Activated T-helper 17 cell treated with anti-CD3 and anti-CD28 coated beads, Interleukin-2, amount 50 U/mL, for 72 hours (primary cell): ENCODE results near the gene KLF7. TPM values are rescaled to one million over a fixed set of nuclear protein-coding genes. Genes with fewer than 3 reads are reported as not detected.

Source experiments
- ATAC-seq: fragments of 150-1000 bp; cut with Tn5 transposase; replicated peaks from 2 replicates; pipeline ENCODE4 v1.10.0; 2021; ENCODE audit warnings: mild to moderate bottlenecking, moderate library complexity
- H3K27ac Mint-ChIP-seq: one replicate; pipeline ENCODE4 v1.8.0; 2022; ENCODE audit warnings: mixed read lengths
- H3K27me3 Mint-ChIP-seq: one replicate; pipeline ENCODE4 v1.8.0; 2022; ENCODE audit warnings: mixed read lengths
- H3K36me3 Mint-ChIP-seq: one replicate; pipeline ENCODE4 v1.8.0; 2022; ENCODE audit warnings: low read depth, mild to moderate bottlenecking, mixed read lengths
- H3K4me1 Mint-ChIP-seq: one replicate; pipeline ENCODE4 v1.8.0; 2022; ENCODE audit warnings: mixed read lengths
- H3K4me3 Mint-ChIP-seq: one replicate; pipeline ENCODE4 v1.8.0; 2022; ENCODE audit warnings: mild to moderate bottlenecking, mixed read lengths
- H3K9me3 Mint-ChIP-seq: one replicate; pipeline ENCODE4 v1.8.0; 2022; ENCODE audit warnings: mixed read lengths
- total RNA-seq, 2 donors: library from RNA; stranded (reverse); gene quantifications; one replicate each; pipeline ENCODE4 v1.2.3, GENCODE V29; 2022

Gene KLF7
- total RNA-seq: 10 to 100 TPM; 32.8 to 40.6 TPM

DNA sequence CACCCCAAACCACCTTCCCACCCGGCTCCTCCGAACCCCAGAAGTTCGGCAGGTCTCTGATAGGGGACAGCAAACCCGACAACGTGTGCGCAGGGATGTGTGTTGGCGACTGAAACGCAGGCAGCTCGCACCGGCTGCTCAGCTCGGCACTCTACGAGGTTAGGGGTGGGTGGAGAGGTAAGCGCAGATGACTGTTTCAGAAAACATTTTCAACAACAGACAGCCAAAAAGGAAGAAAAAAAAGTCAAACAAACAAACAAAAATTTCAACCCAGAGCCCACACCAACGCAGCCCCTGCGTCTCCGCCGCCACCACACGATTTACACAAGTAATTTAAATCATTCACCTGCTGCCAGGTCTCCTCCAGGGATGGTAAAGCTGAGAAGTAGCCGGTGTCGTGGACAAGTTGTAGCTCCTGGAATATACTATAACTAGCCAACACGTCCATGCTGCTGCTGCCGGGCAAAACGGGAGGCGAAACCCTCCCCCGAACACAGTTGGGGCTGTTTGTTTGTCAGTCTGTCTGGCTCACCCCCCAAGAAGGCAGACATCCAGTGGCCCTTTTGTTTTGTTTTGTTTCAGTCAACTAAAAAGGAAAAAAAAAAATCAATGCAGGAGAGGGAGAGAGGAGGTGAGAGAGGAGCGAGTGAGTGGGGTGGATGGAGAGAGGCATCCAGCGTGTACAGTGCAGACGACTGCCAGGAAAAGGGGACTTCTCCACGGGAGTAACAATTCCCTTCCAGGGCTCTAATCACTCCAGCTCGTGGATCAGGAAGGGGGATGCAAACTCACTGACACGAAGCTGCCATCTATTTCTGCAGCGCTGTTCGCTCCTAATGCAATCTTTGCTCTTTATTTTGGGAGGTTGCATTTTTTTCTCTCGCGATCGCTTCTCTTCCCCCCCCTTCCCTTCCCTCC lies at the start of gene KLF7:
Gene KLF7 (minus strand): TSS at position 828 of the 918 bp plus-strand sequence. CDS start 380 bp downstream, at position 448.
- Mint-ChIP-seq H3K9me3 (no peaks in the 10 kb centered on the region), H3K27me3 (peaks cover 4% of the 10 kb centered on the region), H3K4me3 (peak within 1 kb of the TSS; percentile 95), H3K36me3 (peaks cover 46% of the 10 kb centered on the region), H3K4me1 (peaks cover 27% of the 10 kb centered on the region), H3K27ac (peak within 1 kb of the TSS; percentile 95)
- ATAC-seq: peak; percentile 20

DNA sequence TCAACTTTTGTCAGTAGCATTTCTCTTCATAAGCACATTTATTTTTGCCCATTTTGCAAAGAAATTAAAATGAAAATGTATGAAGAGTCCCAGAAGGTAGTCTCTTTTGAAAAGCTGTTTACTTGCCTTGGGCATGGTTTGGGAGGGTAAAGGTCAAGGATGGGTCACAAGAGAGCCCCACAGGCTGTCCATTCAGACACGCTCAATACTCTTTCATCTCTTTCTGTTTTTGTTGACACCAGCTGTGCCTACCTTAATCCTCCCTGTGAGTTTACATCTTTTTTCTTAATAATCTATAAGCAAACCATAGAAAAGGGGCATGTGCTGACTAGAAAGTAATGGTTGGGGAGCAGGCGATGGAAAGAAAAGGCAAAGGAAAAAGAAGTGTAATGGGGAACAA lies 49.6 kb upstream of the KLF7 start:
- no peaks in the 10 kb centered on the region for H3K4me1 Mint-ChIP-seq
- peaks cover 3% of the 10 kb centered on the region for H3K27me3 Mint-ChIP-seq
- no peak overlapping the region for H3K27ac Mint-ChIP-seq
- H3K9me3 Mint-ChIP-seq: peaks cover 4% of the 10 kb centered on the region
- no peak for ATAC-seq
- H3K4me3 Mint-ChIP-seq: no peak overlapping the region
- H3K36me3 Mint-ChIP-seq: no peaks in the 10 kb centered on the region

DNA sequence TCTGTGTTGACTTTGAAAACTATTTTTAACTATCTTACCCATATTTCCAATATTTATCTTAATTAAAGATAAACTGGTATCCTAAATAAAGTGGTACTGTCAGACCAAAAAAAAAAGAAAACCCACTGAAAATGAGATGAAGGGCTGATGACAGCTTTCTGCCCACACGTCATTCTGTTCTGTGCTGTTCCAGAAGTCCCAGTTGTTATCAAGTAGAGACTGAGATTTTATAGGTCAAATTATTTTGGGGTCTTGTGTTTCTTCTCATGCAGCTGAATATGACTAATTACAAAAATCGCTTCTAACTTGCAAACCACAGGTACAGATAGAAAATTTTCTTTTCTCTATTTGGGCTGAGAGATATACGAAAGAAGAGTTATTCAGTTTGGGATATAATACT lies 48.7 kb upstream of the KLF7 start:
- ATAC-seq: peak; percentile 19
- H3K4me1 Mint-ChIP-seq: no peaks in the 10 kb centered on the region
- H3K36me3 Mint-ChIP-seq: no peaks in the 10 kb centered on the region
- H3K9me3 Mint-ChIP-seq: peaks cover 4% of the 10 kb centered on the region
- H3K4me3 Mint-ChIP-seq: no peak overlapping the region
- no peak overlapping the region for H3K27ac Mint-ChIP-seq
- H3K27me3 Mint-ChIP-seq: peaks cover 3% of the 10 kb centered on the region

DNA sequence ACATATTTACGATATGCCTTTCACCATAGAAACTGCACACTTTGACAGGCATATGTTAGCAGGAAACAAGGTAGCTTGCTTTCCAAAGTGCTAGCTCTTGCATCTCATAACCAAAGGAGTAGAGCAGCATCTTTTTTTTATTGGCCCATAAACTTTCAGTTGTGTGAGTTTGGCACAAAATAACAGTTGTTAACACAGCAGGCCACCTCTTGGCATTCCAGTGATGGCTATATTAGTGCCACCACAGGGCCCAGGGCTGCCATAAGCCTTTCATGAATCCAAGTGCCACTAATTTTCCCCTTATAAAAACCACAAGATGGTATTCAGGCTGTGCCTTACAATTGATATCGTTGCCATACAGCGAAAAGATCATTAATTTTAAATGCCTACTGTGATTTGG lies 40.3 kb upstream of the KLF7 start:
- Mint-ChIP-seq H3K36me3 (no peaks in the 10 kb centered on the region), H3K9me3 (no peaks in the 10 kb centered on the region), H3K4me3 (no peak overlapping the region), H3K27ac (no peak overlapping the region), H3K27me3 (no peaks in the 10 kb centered on the region), H3K4me1 (no peaks in the 10 kb centered on the region)
- ATAC-seq: no peak

DNA sequence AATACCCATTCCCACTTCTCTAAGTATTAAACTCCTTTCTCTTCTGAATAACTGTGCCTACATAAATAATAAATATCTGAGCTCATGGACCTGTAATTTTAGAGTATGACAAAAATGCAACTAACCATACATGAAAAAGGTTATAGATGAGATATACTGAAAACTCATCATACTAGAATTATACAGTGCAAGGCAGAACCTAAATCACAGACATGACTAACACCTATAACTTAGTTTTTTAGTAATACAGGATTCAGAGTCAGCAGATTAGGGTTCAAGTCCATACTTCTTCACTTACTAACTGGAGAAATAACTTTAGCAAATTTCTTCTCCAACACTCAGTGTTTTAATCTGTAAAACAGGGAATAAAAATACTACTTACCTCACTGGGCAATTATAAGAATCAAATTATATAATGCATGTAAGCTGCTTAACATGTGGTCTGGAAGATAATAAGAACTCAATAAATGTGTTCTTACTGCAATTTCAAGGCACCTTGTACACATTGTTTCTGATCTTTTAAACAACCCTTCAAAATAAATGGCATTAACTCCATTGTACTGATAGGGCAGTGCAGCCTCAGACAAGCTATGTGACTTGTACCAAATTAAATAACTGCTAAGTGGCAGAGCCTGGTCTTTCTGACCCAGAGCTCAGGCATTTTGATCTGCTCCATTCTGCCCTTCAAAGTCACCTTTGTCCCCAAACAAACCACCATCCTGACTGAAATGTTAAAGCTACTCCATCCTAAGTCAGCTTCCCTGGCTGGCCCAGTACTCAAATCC lies 39.6 kb upstream of the KLF7 start:
- Mint-ChIP-seq H3K36me3 (no peaks in the 10 kb centered on the region), H3K27me3 (no peaks in the 10 kb centered on the region), H3K27ac (no peak overlapping the region), H3K4me1 (no peaks in the 10 kb centered on the region), H3K9me3 (no peaks in the 10 kb centered on the region), H3K4me3 (no peak overlapping the region)
- ATAC-seq: peak; percentile 59

DNA sequence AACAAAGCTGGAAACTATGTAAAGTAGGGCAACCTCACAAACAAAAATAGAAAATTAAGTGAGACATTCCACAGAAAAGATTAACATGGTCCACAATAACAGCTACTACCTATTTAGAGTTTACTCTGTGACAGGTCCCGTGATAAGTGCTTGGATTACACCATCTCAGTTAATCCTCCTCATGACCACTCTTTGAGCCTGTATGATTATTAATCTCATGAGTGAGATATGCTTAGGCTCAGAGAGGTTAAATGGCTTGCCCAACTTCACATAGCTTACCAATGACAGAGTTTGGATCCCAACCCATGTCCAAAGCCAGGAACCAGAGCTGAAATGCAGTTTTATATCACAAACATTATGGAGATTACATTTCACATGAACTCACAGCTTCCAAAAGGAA lies 37.3 kb upstream of the KLF7 start:
- no peak for ATAC-seq
- H3K4me3 Mint-ChIP-seq: no peak overlapping the region
- no peaks in the 10 kb centered on the region for H3K36me3 Mint-ChIP-seq
- no peak overlapping the region for H3K27ac Mint-ChIP-seq
- no peaks in the 10 kb centered on the region for H3K9me3 Mint-ChIP-seq
- H3K4me1 Mint-ChIP-seq: no peaks in the 10 kb centered on the region
- H3K27me3 Mint-ChIP-seq: no peaks in the 10 kb centered on the region

DNA sequence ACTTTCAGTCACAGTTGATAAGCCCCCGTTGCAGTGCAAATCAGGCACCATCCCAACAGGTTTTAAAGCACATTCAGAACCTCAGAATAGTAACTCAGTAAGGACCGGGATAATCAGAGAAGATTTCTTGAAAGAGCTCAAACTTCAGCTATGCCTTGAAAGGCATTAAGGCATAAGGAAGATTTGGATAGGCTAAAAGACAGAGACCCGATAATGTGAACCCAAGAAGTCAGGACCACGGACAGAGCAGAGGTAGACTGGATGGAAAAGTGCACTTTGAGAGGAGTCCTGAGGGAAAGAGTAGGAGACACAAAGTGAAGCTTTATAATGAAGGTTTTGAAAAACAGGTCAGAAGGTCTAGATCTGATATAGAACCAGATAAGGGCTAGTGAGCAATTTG lies 36.9 kb upstream of the KLF7 start:
- ATAC-seq: no peak
- no peaks in the 10 kb centered on the region for H3K36me3 Mint-ChIP-seq
- no peak overlapping the region for H3K27ac Mint-ChIP-seq

DNA sequence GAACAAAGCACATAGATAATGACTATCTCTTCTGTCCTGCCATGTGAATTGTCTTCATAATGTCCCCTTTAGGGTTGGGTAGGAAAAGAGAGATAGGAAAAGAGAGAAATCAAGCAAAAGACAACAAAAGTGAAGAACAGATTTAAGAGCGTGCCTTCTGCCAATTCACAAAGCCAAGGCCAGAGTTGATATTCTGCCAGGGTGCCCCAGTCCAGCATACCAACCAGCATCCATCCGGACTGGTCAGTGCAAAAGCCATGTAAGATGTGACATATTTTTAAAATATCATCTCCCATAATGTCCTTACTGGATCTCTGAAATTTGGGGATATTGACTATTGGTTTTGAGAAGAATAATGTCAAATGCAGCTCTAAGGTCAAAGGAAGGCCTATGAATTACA lies 35.7 kb upstream of the KLF7 start:
- no peaks in the 10 kb centered on the region for H3K36me3 Mint-ChIP-seq
- no peak overlapping the region for H3K27ac Mint-ChIP-seq
- H3K9me3 Mint-ChIP-seq: peaks cover 3% of the 10 kb centered on the region
- no peak overlapping the region for H3K4me3 Mint-ChIP-seq
- H3K4me1 Mint-ChIP-seq: no peaks in the 10 kb centered on the region
- ATAC-seq: no peak
- H3K27me3 Mint-ChIP-seq: peaks cover 3% of the 10 kb centered on the region

More for the DNA sequence above, 36.9 kb upstream of the KLF7 start:
- H3K27me3 Mint-ChIP-seq: no peaks in the 10 kb centered on the region
- no peaks in the 10 kb centered on the region for H3K4me1 Mint-ChIP-seq
- no peak overlapping the region for H3K4me3 Mint-ChIP-seq
- no peaks in the 10 kb centered on the region for H3K9me3 Mint-ChIP-seq

DNA sequence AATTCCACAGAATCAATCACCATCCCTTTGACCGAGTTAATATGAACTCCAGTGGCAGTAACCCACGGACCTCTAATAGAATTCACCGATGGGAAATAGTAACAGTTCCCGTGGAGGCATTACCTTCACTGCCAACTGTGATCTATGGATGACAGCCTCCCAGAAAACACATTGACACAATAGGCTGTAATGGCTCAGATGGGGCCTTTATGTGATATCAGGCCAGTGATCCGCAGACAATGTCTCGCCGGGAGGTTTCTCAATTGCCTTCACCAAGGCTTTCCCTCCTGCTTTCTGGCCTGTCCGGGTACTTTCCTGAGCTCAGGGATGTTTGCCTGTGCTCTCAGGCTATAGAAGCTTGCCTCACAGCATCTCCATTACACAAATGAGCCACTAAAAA lies 34.4 kb upstream of the KLF7 start:
- Mint-ChIP-seq H3K27me3 (peaks cover 3% of the 10 kb centered on the region), H3K4me3 (no peak overlapping the region), H3K9me3 (peaks cover 3% of the 10 kb centered on the region), H3K4me1 (no peaks in the 10 kb centered on the region), H3K36me3 (no peaks in the 10 kb centered on the region), H3K27ac (no peak overlapping the region)
- ATAC-seq: no peak

DNA sequence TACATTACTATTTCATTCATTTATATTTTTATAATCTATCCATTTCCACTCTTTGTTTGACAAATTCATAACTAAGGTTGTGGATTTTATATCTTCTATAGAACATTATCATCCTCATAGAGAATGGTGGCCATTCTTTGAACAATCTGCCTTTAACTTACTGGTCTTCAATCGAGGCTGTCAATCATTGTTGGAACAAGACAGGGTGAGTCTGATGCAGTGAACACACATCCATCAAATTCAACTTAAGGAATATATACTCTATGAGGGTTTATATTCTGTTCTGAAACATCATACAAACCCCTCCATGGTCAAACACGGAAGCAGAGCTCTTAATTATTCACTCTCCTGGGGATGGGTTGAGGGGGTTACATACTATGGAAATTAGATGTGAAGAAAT lies 28.3 kb upstream of the KLF7 start:
- no peaks in the 10 kb centered on the region for H3K4me1 Mint-ChIP-seq
- H3K4me3 Mint-ChIP-seq: no peak overlapping the region
- H3K36me3 Mint-ChIP-seq: no peaks in the 10 kb centered on the region
- H3K27ac Mint-ChIP-seq: no peak overlapping the region
- peaks cover 3% of the 10 kb centered on the region for H3K9me3 Mint-ChIP-seq
- ATAC-seq: no peak
- H3K27me3 Mint-ChIP-seq: peaks cover 6% of the 10 kb centered on the region

DNA sequence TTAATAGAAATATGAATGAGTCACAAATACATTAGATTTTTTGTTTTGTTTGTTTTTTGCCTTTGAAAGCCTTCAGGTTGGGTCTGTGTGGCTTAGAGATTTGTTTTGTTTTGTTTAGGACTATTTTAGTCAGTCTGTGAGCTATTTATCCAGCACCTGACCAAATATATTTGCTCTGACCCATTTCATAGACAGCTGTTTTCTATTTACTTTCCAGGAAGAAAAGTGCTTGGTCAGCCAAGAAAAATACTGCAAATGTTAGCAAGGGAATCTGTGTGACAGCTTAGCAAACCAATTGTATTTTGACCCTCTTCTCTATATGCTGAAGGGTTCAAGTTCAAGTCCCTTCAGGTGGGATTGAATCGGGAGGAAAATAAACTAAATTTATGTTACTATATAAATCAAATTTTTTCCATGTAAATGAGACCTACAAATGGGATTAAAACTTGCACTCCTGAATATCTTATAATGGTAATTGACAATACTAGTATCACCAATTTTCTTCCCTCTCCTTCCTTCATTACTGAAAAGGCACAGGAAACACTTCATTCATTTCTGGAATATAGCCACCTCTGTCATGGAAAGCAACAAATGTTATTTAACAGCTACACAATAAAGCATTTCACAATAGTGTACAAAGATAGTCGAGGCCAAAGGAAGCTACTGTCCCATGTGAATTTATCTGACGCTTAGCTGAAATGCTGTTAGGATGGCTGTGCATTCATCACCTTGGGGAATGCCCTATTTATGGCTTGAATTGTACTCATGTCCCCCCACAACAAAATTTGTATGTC lies 23.1 kb upstream of the KLF7 start:
- Mint-ChIP-seq H3K27me3 (peaks cover 6% of the 10 kb centered on the region), H3K9me3 (peaks cover 7% of the 10 kb centered on the region), H3K4me3 (no peak overlapping the region), H3K36me3 (no peaks in the 10 kb centered on the region), H3K27ac (no peak overlapping the region), H3K4me1 (peaks cover 5% of the 10 kb centered on the region)
- ATAC-seq: no peak

DNA sequence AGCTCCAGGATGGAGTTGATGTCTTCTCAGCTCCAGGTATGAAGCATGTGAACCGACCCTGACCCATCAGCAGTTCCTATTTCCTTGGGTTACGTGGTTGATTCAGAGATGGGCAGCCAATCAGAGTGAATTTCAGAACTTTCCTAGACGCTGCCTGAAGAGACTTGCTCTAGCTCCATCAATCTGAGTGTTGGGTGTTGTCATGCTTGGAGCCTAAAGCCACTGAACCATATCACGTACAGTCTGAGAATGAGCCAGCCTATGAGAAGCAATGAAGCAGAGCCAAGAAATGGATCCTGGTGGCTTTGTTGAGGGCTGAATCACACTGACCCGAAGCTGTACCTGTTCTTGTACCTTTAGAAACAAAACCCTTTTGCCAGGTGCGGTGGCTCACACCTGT lies 19.6 kb upstream of the KLF7 start:
- no peak overlapping the region for H3K4me3 Mint-ChIP-seq
- no peaks in the 10 kb centered on the region for H3K36me3 Mint-ChIP-seq
- H3K4me1 Mint-ChIP-seq: peaks cover 5% of the 10 kb centered on the region
- no peak overlapping the region for H3K27ac Mint-ChIP-seq
- H3K27me3 Mint-ChIP-seq: peaks cover 6% of the 10 kb centered on the region
- peaks cover 7% of the 10 kb centered on the region for H3K9me3 Mint-ChIP-seq
- ATAC-seq: no peak

DNA sequence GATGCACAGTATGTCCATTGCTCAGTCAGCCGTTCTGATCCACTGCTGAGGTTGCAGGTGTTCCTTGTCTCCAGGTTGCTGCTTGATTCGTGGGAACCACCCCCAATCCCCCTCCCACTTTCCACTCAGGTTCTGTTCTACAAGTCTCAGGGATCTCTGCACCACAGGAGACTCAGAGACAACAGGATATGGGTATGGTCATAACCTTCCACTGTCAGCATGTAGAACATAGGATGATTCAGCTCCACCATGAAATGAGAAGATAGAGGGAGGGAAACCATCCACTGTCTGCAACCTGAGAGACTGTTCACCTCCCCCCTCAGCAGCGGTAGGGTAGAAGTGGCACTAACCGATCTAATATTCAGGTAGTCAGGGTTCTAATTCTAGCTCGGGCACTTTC lies 19.0 kb upstream of the KLF7 start:
- H3K9me3 Mint-ChIP-seq: peaks cover 7% of the 10 kb centered on the region

DNA sequence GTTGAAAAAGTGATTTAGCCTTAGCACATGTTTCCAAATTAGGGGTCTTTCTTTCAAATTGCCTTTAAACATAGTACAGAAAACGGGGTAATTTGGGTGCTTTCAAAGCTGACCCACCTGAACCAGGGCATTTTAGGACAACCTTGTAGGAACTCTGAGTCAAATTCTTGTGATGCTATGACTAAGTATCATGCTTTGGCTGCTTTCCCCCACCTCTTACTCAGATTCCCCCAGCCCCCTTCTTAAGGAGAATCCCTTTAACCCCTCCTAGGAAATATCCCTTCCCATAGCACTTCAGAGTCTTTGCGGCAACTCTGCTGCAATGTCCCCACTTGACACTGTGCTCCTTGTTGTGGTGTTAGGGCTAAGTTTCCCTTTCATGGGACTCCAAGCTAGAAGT lies 18.6 kb upstream of the KLF7 start:
- Mint-ChIP-seq H3K4me3 (peak overlapping the region; percentile 43), H3K36me3 (no peaks in the 10 kb centered on the region), H3K9me3 (peaks cover 7% of the 10 kb centered on the region), H3K27me3 (peaks cover 6% of the 10 kb centered on the region), H3K27ac (peak overlapping the region; percentile 66), H3K4me1 (peaks cover 5% of the 10 kb centered on the region)
- peak; percentile 81 for ATAC-seq

More for the DNA sequence above, 19.0 kb upstream of the KLF7 start:
- Mint-ChIP-seq H3K27me3 (peaks cover 6% of the 10 kb centered on the region), H3K36me3 (no peaks in the 10 kb centered on the region), H3K4me1 (peaks cover 5% of the 10 kb centered on the region), H3K27ac (peak overlapping the region; percentile 66), H3K4me3 (peak overlapping the region; percentile 43)
- peak; percentile 96 for ATAC-seq
